HepG2 (cell line): Measurements from ENCODE around the gene FNDC3A.

Experiments
- AHDC1 ChIP-seq: sonication (generic); formaldehyde crosslinking; IDR thresholded peaks from 2 replicates; pipeline ENCODE4 v1.5.1; 2020; ENCODE audit warnings: mild to moderate bottlenecking, missing genetic modification reagents, borderline replicate concordance
- CTCF ChIP-seq: sonication (generic); formaldehyde crosslinking; IDR thresholded peaks from 2 replicates; pipeline ENCODE4 v1.5.0; 2020; ENCODE audit warnings: mild to moderate bottlenecking, missing genetic modification reagents, moderate library complexity
- E2F1 ChIP-seq: sonication (generic); formaldehyde crosslinking; IDR thresholded peaks from 2 replicates; pipeline ENCODE4 v1.5.0; 2020; ENCODE audit warnings: missing genetic modification reagents
- GABPA ChIP-seq, 2 experiments: IDR thresholded peaks; 2 replicates each; pipeline ENCODE4 v1.6.1; 2011 to 2016; ENCODE audit warnings: low read depth in 2 of 2, low read length in 1 of 2, missing biosample characterization in 1 of 2, missing genetic modification characterization in 1 of 2
- MAZ ChIP-seq, 2 experiments: sonication (generic) in 1 of 2; formaldehyde crosslinking in 1 of 2; IDR thresholded peaks; 2 replicates each; pipeline versions ENCODE4 v1.5.0 to v1.6.1; 2012 to 2020; ENCODE audit warnings: low read depth in 2 of 2, mild to moderate bottlenecking in 2 of 2, borderline replicate concordance in 1 of 2, improper control_type of control experiment in 1 of 2, low read length in 1 of 2, missing genetic modification reagents in 1 of 2, moderate library complexity in 1 of 2
- MXD1 ChIP-seq: sonication (generic); formaldehyde crosslinking; IDR thresholded peaks from 2 replicates; pipeline ENCODE4 v1.4.0; 2020; ENCODE audit warnings: mild to moderate bottlenecking, missing genetic modification reagents
- NPAS2 ChIP-seq: sonication (generic); formaldehyde crosslinking; IDR thresholded peaks from 2 replicates; pipeline ENCODE4 v1.8.0; 2022; ENCODE audit warnings: mild to moderate bottlenecking, missing genetic modification reagents, borderline replicate concordance
- POLR2AphosphoS5 ChIP-seq: IDR thresholded peaks from 2 replicates; pipeline ENCODE4 v1.6.1; 2012; ENCODE audit warnings: low read depth, low read length
- ZBTB43 ChIP-seq: sonication (generic); formaldehyde crosslinking; conservative IDR thresholded peaks from 2 replicates; pipeline ENCODE4 v1.4.0; 2020; ENCODE audit warnings: missing genetic modification reagents
- ZNF274 ChIP-seq: sonication (generic); formaldehyde crosslinking; IDR thresholded peaks from 2 replicates; pipeline ENCODE4 v1.5.1; 2020; ENCODE audit warnings: mild to moderate bottlenecking, missing genetic modification reagents
- ZNF431 ChIP-seq: sonication (generic); formaldehyde crosslinking; IDR thresholded peaks from 2 replicates; pipeline ENCODE4 v1.9.0; 2022; ENCODE audit warnings: missing genetic modification reagents, low read depth, mild to moderate bottlenecking, borderline replicate concordance

- no peak for TF ChIP-seq CTCF (CRISPR knock-in tag)
- no peak for TF ChIP-seq MXD1 (CRISPR knock-in tag)
- no peak for TF ChIP-seq GABPA (IDR thresholded peaks at IDR 0.05; ENCODE audit: low read depth, low read length)
- no peak for TF ChIP-seq GABPA (CRISPR knock-in tag; IDR thresholded peaks at IDR 0.05; ENCODE audit: low read depth)
- TF ChIP-seq NPAS2 (CRISPR knock-in tag): no peak
- TF ChIP-seq AHDC1: no peak
- TF ChIP-seq E2F1 (CRISPR knock-in tag): no peak
- no peak for TF ChIP-seq ZBTB43 (CRISPR knock-in tag)
- TF ChIP-seq ZNF274 (CRISPR knock-in tag): no peak
- no peak for TF ChIP-seq ZNF431 (CRISPR knock-in tag)
- TF ChIP-seq POLR2AphosphoS5: no peak
- no peak for TF ChIP-seq MAZ (IDR thresholded peaks at IDR 0.05; ENCODE audit: borderline replicate concordance, low read depth, low read length)
- TF ChIP-seq MAZ (CRISPR knock-in tag; IDR thresholded peaks at IDR 0.05; ENCODE audit: low read depth): no peak
Measured at GRCh38 chr13:49000247-49000646, 24.5 kb downstream of the FNDC3A start.
